HEK293T (cell line): ENCODE data around the gene NDOR1.

Experiments
- CTCF ChIA-PET: fragments of 350-600 bp; formaldehyde crosslinking; extraction: SDS; loops from one replicate; lab custom pipeline; 2021; ENCODE audit warnings: antibody characterized with exemption, inconsistent platforms; lab: Yijun Ruan, JAX
- POLR2A ChIA-PET: fragments of 350-600 bp; formaldehyde crosslinking; extraction: SDS; loops from one replicate; lab custom pipeline; 2020; ENCODE audit warnings: antibody characterized with exemption, inconsistent platforms; lab: Yijun Ruan, JAX
- DNase-seq: peaks from one replicate; pipeline ENCODE4 v3.0.0; 2012; ENCODE audit warnings: mixed read lengths; ENCODE audit errors: extremely low spot score
- ARNT ChIP-seq: fragments of 450-650 bp; IDR thresholded peaks from 2 replicates; pipeline ENCODE4 v1.6.1; 2017; ENCODE audit warnings: mild to moderate bottlenecking
- BHLHE40 ChIP-seq: fragments of 450-650 bp; IDR thresholded peaks from 2 replicates; pipeline ENCODE4 v1.6.1; 2016; ENCODE audit warnings: mild to moderate bottlenecking, moderate library complexity, borderline replicate concordance
- CTBP1 ChIP-seq: fragments of 450-650 bp; IDR thresholded peaks from 2 replicates; pipeline ENCODE4 v1.6.1; 2016; ENCODE audit warnings: borderline replicate concordance
- ELF4 ChIP-seq: fragments of 450-650 bp; IDR thresholded peaks from 2 replicates; pipeline ENCODE4 v1.6.1; 2017; ENCODE audit warnings: antibody characterized with exemption
- FOXA1 ChIP-seq: fragments of 450-650 bp; IDR thresholded peaks from 2 replicates; pipeline ENCODE4 v1.6.1; 2016; ENCODE audit warnings: mild to moderate bottlenecking
- FOXK2 ChIP-seq: fragments of 450-650 bp; IDR thresholded peaks from 2 replicates; pipeline ENCODE4 v1.6.1; 2016; ENCODE audit warnings: mild to moderate bottlenecking
- FOXM1 ChIP-seq: fragments of 450-650 bp; IDR thresholded peaks from 2 replicates; pipeline ENCODE4 v1.6.1; 2017; ENCODE audit warnings: mild to moderate bottlenecking, borderline replicate concordance
- HDGF ChIP-seq: fragments of 450-650 bp; IDR thresholded peaks from 2 replicates; pipeline ENCODE4 v1.6.1; 2017; ENCODE audit warnings: antibody characterized with exemption, borderline replicate concordance
- L3MBTL2 ChIP-seq: fragments of 450-650 bp; conservative IDR thresholded peaks from 2 replicates; pipeline ENCODE4 v1.6.1; 2016; ENCODE audit warnings: mild to moderate bottlenecking
- LEF1 ChIP-seq: fragments of 450-650 bp; IDR thresholded peaks from 2 replicates; pipeline ENCODE4 v1.6.1; 2017; ENCODE audit warnings: mild to moderate bottlenecking, borderline replicate concordance
- NFRKB ChIP-seq: fragments of 450-650 bp; IDR thresholded peaks from 2 replicates; pipeline ENCODE4 v1.6.1; 2016; ENCODE audit warnings: mild to moderate bottlenecking, moderate library complexity
- PKNOX1 ChIP-seq: fragments of 450-650 bp; IDR thresholded peaks from 2 replicates; pipeline ENCODE4 v1.6.1; 2016
- SP1 ChIP-seq: fragments of 450-650 bp; IDR thresholded peaks from 2 replicates; pipeline ENCODE4 v1.6.1; 2017
- SUZ12 ChIP-seq: fragments of 450-650 bp; IDR thresholded peaks from 2 replicates; pipeline ENCODE4 v1.6.1; 2016; ENCODE audit warnings: mild to moderate bottlenecking
- TARDBP ChIP-seq: fragments of 450-650 bp; IDR thresholded peaks from 2 replicates; pipeline ENCODE4 v1.6.1; 2016
- ZNF384 ChIP-seq: fragments of 450-650 bp; IDR thresholded peaks from 2 replicates; pipeline ENCODE4 v1.6.1; 2016

Gene NDOR1

DNA sequence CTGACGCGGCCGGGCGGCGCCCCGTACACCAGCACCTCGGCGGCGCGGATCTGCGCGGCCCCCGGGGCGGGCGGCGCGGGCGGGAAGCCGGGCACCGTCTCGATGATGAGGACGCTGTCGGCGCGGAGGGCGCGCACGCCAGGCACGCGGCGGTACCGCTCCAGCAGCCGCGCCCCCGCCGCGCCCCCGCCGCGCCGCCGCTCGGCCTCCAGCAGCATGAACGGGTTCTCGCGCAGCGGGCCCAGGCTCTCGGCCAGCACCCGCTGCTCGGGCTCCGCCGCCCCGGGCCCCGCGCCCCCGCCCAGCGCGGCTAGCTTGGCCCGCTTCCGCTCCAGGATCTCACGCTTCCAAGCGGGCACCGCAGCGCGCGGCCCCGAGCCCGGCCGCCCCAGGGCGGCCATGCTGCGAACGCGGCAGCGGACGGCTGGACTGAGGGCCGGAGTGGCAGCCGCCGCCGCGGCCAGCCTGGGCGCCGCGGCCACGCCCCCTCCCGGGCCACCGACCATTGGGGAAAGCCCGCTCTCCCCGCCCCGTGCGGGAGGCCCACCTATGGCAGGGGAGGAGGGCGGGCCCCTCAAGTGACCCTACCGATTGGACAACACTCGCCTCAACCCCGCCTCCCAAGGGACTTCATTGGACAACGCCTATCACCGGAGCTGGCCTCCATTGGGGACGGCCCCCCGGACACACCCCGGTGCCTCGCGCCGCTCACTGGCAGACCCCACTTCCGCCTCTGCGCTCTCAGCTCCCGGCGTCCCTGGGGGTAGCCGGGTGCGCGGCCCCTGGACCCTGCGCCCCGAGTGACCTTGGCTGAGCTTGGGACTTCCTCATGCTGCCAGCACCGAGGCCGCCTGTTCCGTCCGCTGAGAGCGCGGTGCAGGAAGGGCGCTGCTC lies 4.9 kb upstream of the NDOR1 start, which contains the start of gene TPRN:
Gene TPRN (minus strand): TSS at position 431 of the 894 bp plus-strand sequence. CDS start 30 bp downstream, at position 401.
- DNase-seq, result peak; percentile 99
- ChIA-PET CTCF (interaction anchor here (0.7 kb wide), 1 partner anchor 36 kb away, joined by 3 read pairs; no protein-coding TSS in a partner anchor), POLR2A (interaction anchor here (0.9 to 2.0 kb wide), 12 partner anchors 10 to 71 kb away, joined by 3 to 16 read pairs (median 4); partner anchors contain the start of genes ANAPC2, RNF224, SSNA1 and TUBB4B)
- TF ChIP-seq ELF4 (peak; percentile 87), ZNF384 (no peak), SP1 (0 out of 2 replicates have a peak, but pooled peaks have one; percentile 33), BHLHE40 (no peak), CTBP1 (no peak), FOXM1 (0 out of 2 replicates have a peak, but pooled peaks have one; percentile 48), SUZ12 (no peak), PKNOX1 (peak; percentile 68), TARDBP (no peak), LEF1 (peak; percentile 50; the same call in 1 of the 2 replicates), FOXK2 (no peak), ARNT (no peak), L3MBTL2 (no peak), FOXA1 (no peak), HDGF (0 out of 2 replicates have a peak, but pooled peaks have one; percentile 57), NFRKB (no peak)

DNA sequence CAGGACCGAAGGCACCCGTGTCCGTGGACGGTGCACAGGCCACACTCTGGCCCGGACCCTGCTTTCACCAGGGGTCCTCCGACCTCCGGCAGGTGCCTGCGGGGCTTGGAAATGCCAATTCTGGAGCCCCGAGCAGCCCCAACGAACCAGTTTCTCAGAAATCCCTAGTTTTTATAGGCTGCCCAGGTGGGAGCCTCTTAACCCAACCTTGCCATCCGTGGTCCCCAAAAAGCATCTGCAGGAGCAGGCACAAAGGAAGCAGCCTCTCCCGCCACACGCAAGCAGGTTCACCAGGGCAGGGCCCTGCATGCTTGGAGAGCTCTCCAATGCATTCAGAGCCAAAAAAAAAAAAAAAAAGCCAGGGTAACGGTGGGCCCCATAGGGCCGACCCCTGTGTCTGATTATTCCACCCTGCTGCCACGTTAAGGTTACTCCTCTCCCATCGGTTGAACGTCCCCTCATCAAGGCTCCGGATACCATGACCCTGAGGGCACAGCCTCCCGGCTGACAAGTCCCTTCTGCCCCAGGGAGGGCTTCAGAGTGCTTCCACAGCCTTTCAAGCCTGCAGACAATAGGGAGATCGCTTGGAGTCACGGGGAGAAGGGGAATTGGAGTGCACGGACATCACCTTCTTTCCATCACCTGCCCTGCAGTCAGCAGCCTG lies 4.2 kb upstream of the NDOR1 start:
- POLR2A ChIA-PET, result interaction anchor here (0.9 to 2.0 kb wide), 13 partner anchors 11 to 72 kb away, joined by 3 to 16 read pairs (median 5); partner anchors contain the start of genes ANAPC2, RNF224, SSNA1 and TUBB4B
- DNase-seq, result no peak
- CTCF ChIA-PET, result interaction anchor here (0.7 kb wide), 1 partner anchor 35 kb away, joined by 3 read pairs; no protein-coding TSS in a partner anchor
- no peak for TF ChIP-seq LEF1
- no peak for TF ChIP-seq ARNT
- TF ChIP-seq TARDBP, result no peak
- TF ChIP-seq HDGF, result no peak
- TF ChIP-seq FOXA1, result no peak
- TF ChIP-seq CTBP1, result no peak
- no peak for TF ChIP-seq ELF4
- TF ChIP-seq FOXK2, result no peak
- no peak for TF ChIP-seq SP1
- no peak for TF ChIP-seq BHLHE40
- TF ChIP-seq NFRKB, result no peak
- TF ChIP-seq PKNOX1, result no peak
- no peak for TF ChIP-seq ZNF384
- no peak for TF ChIP-seq FOXM1
- no peak for TF ChIP-seq L3MBTL2
- TF ChIP-seq SUZ12, result no peak

GRCh38 chr9:137202966-137203365 lies 2.5 kb upstream of the NDOR1 start:
- CTCF ChIA-PET, result interaction anchor here (0.6 kb wide), 1 partner anchor 26 kb away, joined by 3 read pairs; no protein-coding TSS in a partner anchor
- POLR2A ChIA-PET, result interaction anchor here (0.7 to 2.0 kb wide), 2 partner anchors 13 to 53 kb away, joined by 3 to 6 read pairs; no protein-coding TSS in a partner anchor
- no peak for DNase-seq
- TF ChIP-seq L3MBTL2, result no peak
- TF ChIP-seq ZNF384, result no peak
- no peak for TF ChIP-seq HDGF
- TF ChIP-seq BHLHE40, result no peak
- no peak for TF ChIP-seq SUZ12
- TF ChIP-seq SP1, result no peak
- TF ChIP-seq PKNOX1, result no peak

DNA sequence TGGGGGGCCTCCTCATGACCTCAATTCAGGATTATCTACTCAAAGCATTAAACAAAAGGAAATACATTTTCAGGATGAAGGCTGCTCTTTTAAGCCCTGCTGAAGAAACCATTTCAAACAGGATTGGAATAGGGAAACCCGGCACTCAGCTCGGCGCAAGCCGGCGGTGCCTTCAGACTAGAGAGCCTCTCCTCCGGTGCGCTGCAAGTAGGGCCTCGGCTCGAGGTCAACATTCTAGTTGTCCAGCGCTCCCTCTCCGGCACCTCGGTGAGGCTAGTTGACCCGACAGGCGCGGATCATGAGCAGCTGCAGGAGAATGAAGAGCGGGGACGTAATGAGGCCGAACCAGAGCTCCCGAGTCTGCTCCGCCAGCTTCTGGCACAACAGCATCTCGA lies 772 bp upstream of the NDOR1 start:
- DNase-seq, result no peak
- CTCF ChIA-PET, result no interaction called here
- no peak for TF ChIP-seq L3MBTL2
- no peak for TF ChIP-seq NFRKB
- TF ChIP-seq FOXK2, result no peak
- no peak for TF ChIP-seq ELF4
- no peak for TF ChIP-seq FOXA1
- TF ChIP-seq ARNT, result no peak
- TF ChIP-seq SP1, result no peak
- no peak for TF ChIP-seq PKNOX1
- no peak for TF ChIP-seq HDGF
- no peak for TF ChIP-seq LEF1
- no peak for TF ChIP-seq BHLHE40
- no peak for TF ChIP-seq ZNF384
- no peak for TF ChIP-seq CTBP1
- no peak for TF ChIP-seq SUZ12
- no peak for TF ChIP-seq TARDBP
- TF ChIP-seq FOXM1, result no peak
- POLR2A ChIA-PET, result interaction anchor here (0.6 to 2.3 kb wide), 11 partner anchors 9 to 75 kb away, joined by 3 to 16 read pairs (median 5); partner anchors contain the start of genes ANAPC2, RNF208, SSNA1 and TUBB4B
